ENCODE measurements around the gene TACC2.

Gene TACC2

GRCh38 chr10:122140941-122141623 is 152.1 kb downstream of the TACC2 start:
- no peak overlapping the region for H3K9ac ChIP-seq
- no peak for TF ChIP-seq CTCF (conservative IDR thresholded peaks at IDR 0.05; ENCODE audit: low read depth, low read length)

GRCh38 chr10:122141821-122142640 is 153.1 kb downstream of the TACC2 start:
- Histone ChIP-seq H3K36me3 (ENCODE audit: insufficient read depth) (no peaks in the 10 kb centered on the region), H3K4me2 (no peak overlapping the region), H4K20me1 (ENCODE audit: insufficient read depth) (no peaks in the 10 kb centered on the region), H3K79me2 (ENCODE audit: insufficient read depth, low read depth) (no peaks in the 10 kb centered on the region), H3K9ac (no peak overlapping the region), H3K4me3 (IDR thresholded peaks at IDR 0.05; ENCODE audit: insufficient read depth, low read depth, low read length) (no peak overlapping the region), H3K27me3 (ENCODE audit: insufficient read depth, low read depth) (no peaks in the 10 kb centered on the region), H3K27ac (no peak overlapping the region), H2AFZ (ENCODE audit: low read depth) (no peak overlapping the region), H3K4me1 (ENCODE audit: low read depth, poor library complexity, severe bottlenecking) (no peaks in the 10 kb centered on the region)
- TF ChIP-seq CTCF (conservative IDR thresholded peaks at IDR 0.05; ENCODE audit: low read depth, low read length), result no peak

More at GRCh38 chr10:122140941-122141623, 152.1 kb downstream of the TACC2 start:
- H3K27me3 ChIP-seq (ENCODE audit: insufficient read depth, low read depth), result no peaks in the 10 kb centered on the region
- H3K36me3 ChIP-seq (ENCODE audit: insufficient read depth), result no peaks in the 10 kb centered on the region
- no peaks in the 10 kb centered on the region for H4K20me1 ChIP-seq (ENCODE audit: insufficient read depth)
- H3K4me3 ChIP-seq (IDR thresholded peaks at IDR 0.05; ENCODE audit: insufficient read depth, low read depth, low read length), result no peak overlapping the region
- no peaks in the 10 kb centered on the region for H3K79me2 ChIP-seq (ENCODE audit: insufficient read depth, low read depth)
- no peak overlapping the region for H3K4me2 ChIP-seq
- H3K27ac ChIP-seq, result no peak overlapping the region
- no peaks in the 10 kb centered on the region for H3K4me1 ChIP-seq (ENCODE audit: low read depth, poor library complexity, severe bottlenecking)
- H2AFZ ChIP-seq (ENCODE audit: low read depth), result no peak overlapping the region

- H3K9ac ChIP-seq, result no peak overlapping the region
- H3K27me3 ChIP-seq (ENCODE audit: insufficient read depth, low read depth), result no peaks in the 10 kb centered on the region
- H3K36me3 ChIP-seq (ENCODE audit: insufficient read depth), result no peaks in the 10 kb centered on the region
- no peak overlapping the region for H2AFZ ChIP-seq (ENCODE audit: low read depth)
- no peaks in the 10 kb centered on the region for H3K79me2 ChIP-seq (ENCODE audit: insufficient read depth, low read depth)
- peak; percentile 51 for TF ChIP-seq CTCF (conservative IDR thresholded peaks at IDR 0.05; ENCODE audit: low read depth, low read length)
- H3K27ac ChIP-seq, result no peak overlapping the region
- no peak overlapping the region for H3K4me3 ChIP-seq (IDR thresholded peaks at IDR 0.05; ENCODE audit: insufficient read depth, low read depth, low read length)
- H4K20me1 ChIP-seq (ENCODE audit: insufficient read depth), result no peaks in the 10 kb centered on the region
- no peak overlapping the region for H3K4me2 ChIP-seq
- no peaks in the 10 kb centered on the region for H3K4me1 ChIP-seq (ENCODE audit: low read depth, poor library complexity, severe bottlenecking)
These were observed 153.8 kb downstream of the TACC2 start for GRCh38 chr10:122142641-122143237.

DNA sequence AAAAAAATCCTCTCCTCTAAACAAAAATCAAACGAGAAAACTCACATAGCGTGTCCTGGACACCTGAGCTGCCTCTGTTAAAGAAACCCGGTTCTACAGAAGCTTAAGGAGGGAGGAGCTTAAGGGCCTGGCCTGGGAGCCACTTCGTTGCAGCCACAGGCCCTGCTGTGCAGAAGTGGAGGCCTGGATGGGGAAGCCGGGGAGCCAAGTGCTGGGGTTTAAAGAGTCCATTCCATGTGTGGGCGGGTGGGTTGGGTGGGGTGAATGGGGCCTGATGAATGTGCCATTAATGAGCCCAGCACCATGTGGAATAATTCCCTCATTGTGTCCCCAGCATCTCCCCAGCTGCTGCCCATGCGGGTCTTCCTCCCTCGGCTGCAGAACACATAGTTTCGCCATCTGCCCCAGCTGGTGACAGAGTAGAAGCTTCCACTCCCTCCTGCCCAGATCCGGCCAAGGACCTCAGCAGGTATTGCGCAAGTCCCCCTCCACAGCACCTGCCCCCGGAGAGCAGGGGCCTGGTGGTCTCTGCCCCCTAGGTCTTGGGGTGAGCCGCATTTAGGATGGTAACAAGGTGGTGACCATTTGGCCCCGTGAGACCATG is 154.4 kb downstream of the TACC2 start:
- no peaks in the 10 kb centered on the region for H3K27me3 ChIP-seq (ENCODE audit: insufficient read depth, low read depth)
- no peaks in the 10 kb centered on the region for H3K79me2 ChIP-seq (ENCODE audit: insufficient read depth, low read depth)
- no peaks in the 10 kb centered on the region for H4K20me1 ChIP-seq (ENCODE audit: insufficient read depth)
- no peak overlapping the region for H3K4me2 ChIP-seq
- H3K27ac ChIP-seq, result no peak overlapping the region
- no peak overlapping the region for H3K4me3 ChIP-seq (IDR thresholded peaks at IDR 0.05; ENCODE audit: insufficient read depth, low read depth, low read length)
- H2AFZ ChIP-seq (ENCODE audit: low read depth), result no peak overlapping the region
- no peaks in the 10 kb centered on the region for H3K36me3 ChIP-seq (ENCODE audit: insufficient read depth)
- no peak overlapping the region for H3K9ac ChIP-seq
- no peak for TF ChIP-seq CTCF (conservative IDR thresholded peaks at IDR 0.05; ENCODE audit: low read depth, low read length)
- H3K4me1 ChIP-seq (ENCODE audit: low read depth, poor library complexity, severe bottlenecking), result no peaks in the 10 kb centered on the region
